K562 (cell line): ENCODE measurements around the gene AGAP3. TPM values are rescaled to one million over a fixed set of nuclear protein-coding genes. Genes with fewer than 3 reads are reported as not detected.

Source experiments
- ARNT ChIP-seq, 2 experiments: fragments of 450-650 bp; IDR thresholded peaks; 2 replicates each; pipeline ENCODE4 v1.6.1; 2016; ENCODE audit warnings: mild to moderate bottlenecking in 1 of 2
- BCL6 ChIP-seq: fragments of 250-450 bp; sonication (Bioruptor Pico); IDR thresholded peaks from 2 replicates; pipeline ENCODE4 v1.4.0; 2020
- BRD9 ChIP-seq: fragments of 450-650 bp; IDR thresholded peaks from 2 replicates; pipeline ENCODE4 v1.6.1; 2018; ENCODE audit warnings: low read depth; ENCODE audit not compliant: partially characterized antibody
- EGR1 ChIP-seq: fragments of 450-650 bp; conservative IDR thresholded peaks from 2 replicates; pipeline ENCODE4 v1.6.1; 2017; ENCODE audit warnings: mild to moderate bottlenecking
- ERF ChIP-seq: fragments of 450-650 bp; formaldehyde crosslinking; IDR thresholded peaks from 2 replicates; pipeline ENCODE4 v1.4.0; 2020; ENCODE audit warnings: mild to moderate bottlenecking, mixed read lengths
- HDGF ChIP-seq: fragments of 450-650 bp; IDR thresholded peaks from 2 replicates; pipeline ENCODE4 v1.6.1; 2016
- MCM7 ChIP-seq, 2 experiments: fragments of 450-650 bp; IDR thresholded peaks; 2 replicates each; pipeline ENCODE4 v1.6.1; 2016 to 2018
- OTX1 ChIP-seq: fragments of 450-650 bp; formaldehyde crosslinking; IDR thresholded peaks from 2 replicates; pipeline ENCODE4 v1.4.0; 2022; ENCODE audit warnings: mild to moderate bottlenecking
- POLR3A ChIP-seq: IDR thresholded peaks from 2 replicates; pipeline ENCODE4 v1.6.1; 2011; ENCODE audit warnings: borderline replicate concordance, mild to moderate bottlenecking, moderate library complexity; ENCODE audit not compliant: insufficient read length, insufficient read depth; ENCODE audit errors: extremely low read depth
- PREB ChIP-seq: sonication (generic); formaldehyde crosslinking; IDR thresholded peaks from 2 replicates; pipeline ENCODE4 v1.8.1; 2023; ENCODE audit warnings: mild to moderate bottlenecking, missing genetic modification reagents
- RBM17 ChIP-seq: fragments of 200-400 bp; formaldehyde crosslinking; IDR thresholded peaks from 2 replicates; pipeline ENCODE4 v1.6.1; 2017; ENCODE audit warnings: low read depth, mild to moderate bottlenecking, low read length, borderline replicate concordance
- SMARCA4 ChIP-seq: fragments of 450-650 bp; IDR thresholded peaks from 2 replicates; pipeline ENCODE4 v1.6.1; 2016
- TFAP4 ChIP-seq: sonication (generic); formaldehyde crosslinking; IDR thresholded peaks from 2 replicates; pipeline ENCODE4 v1.8.0; 2022; ENCODE audit warnings: missing genetic modification reagents, mild to moderate bottlenecking, moderate library complexity, borderline replicate concordance
- ZBTB33 ChIP-seq: sonication (generic); formaldehyde crosslinking; IDR thresholded peaks from 2 replicates; pipeline ENCODE4 v1.8.1; 2023; ENCODE audit warnings: mild to moderate bottlenecking, missing genetic modification reagents
- ZFP36 ChIP-seq: fragments of 150-350 bp; IDR thresholded peaks from 2 replicates; pipeline ENCODE4 v1.6.1; 2018; ENCODE audit warnings: low read length, low read depth; ENCODE audit not compliant: partially characterized antibody
- ZNF224 ChIP-seq: sonication (generic); formaldehyde crosslinking; IDR thresholded peaks from 2 replicates; pipeline ENCODE4 v1.8.0; 2022; ENCODE audit warnings: mild to moderate bottlenecking, missing genetic modification reagents
- ZNF431 ChIP-seq: sonication (generic); formaldehyde crosslinking; IDR thresholded peaks from 2 replicates; pipeline ENCODE4 v1.8.0; 2022; ENCODE audit warnings: mild to moderate bottlenecking, missing genetic modification reagents
- ZNF436 ChIP-seq: fragments of 250-450, 450-650 bp; sonication (Bioruptor Pico); formaldehyde crosslinking; IDR thresholded peaks from 2 replicates; pipeline ENCODE4 v1.7.0; 2020; ENCODE audit warnings: mild to moderate bottlenecking
- ZNF785 ChIP-seq: fragments of 250-450 bp; sonication (Bioruptor Pico); IDR thresholded peaks from 2 replicates; pipeline ENCODE4 v1.4.0; 2020; ENCODE audit warnings: mild to moderate bottlenecking
- polyA plus RNA-seq, 8 experiments: library from polyadenylated mRNA; depleted of rRNA in 4 of 8; stranded (reverse) in 5 of 8; unstranded in 3 of 8; fragments of >200 nt; fragmentation: Nextera tagmentation in 2 of 8; fragmentation: Illumina TruSeq in 1 of 8; extraction: Ambion mirVana in 2 of 8; extraction: Trizol in 1 of 8; gene quantifications; 2 replicates each; pipeline versions ENCODE4 v1.2.1 to v1.2.3, GENCODE V29; 2011 to 2014; ENCODE audit warnings: inconsistent platforms in 1 of 8, missing spikeins in 1 of 8
- total RNA-seq, 7 experiments: library from RNA; depleted of rRNA in 6 of 7; stranded (reverse); fragments of >200 nt in 6 of 7; fragmentation: Illumina TruSeq in 2 of 7; extraction: Trizol in 2 of 7; gene quantifications; 2 replicates each; pipeline versions ENCODE4 v1.2.1 to v1.2.3, GENCODE V29; 2011 to 2021; ENCODE audit warnings: low replicate concordance in 1 of 7
- TF ChIP-seq, protein P1 (sequence below): fragments of 250-450 bp; sonication (Bioruptor Pico); IDR thresholded peaks from 2 replicates; pipeline ENCODE4 v1.8.0; 2022; ENCODE audit warnings: inconsistent platforms
- TF ChIP-seq, protein P2 (sequence below): fragments of 250-450 bp; sonication (Bioruptor Pico); IDR thresholded peaks from 2 replicates; pipeline ENCODE4 v1.5.1; 2021; ENCODE audit warnings: mild to moderate bottlenecking

The AGAP3 gene
- total and polyA plus RNA-seq, 9 of the 15 experiments (the other 6 are each of a cell fraction or from before 2014, with no cell fraction given): 3.4 to 208 (median 62.2) TPM

DNA sequence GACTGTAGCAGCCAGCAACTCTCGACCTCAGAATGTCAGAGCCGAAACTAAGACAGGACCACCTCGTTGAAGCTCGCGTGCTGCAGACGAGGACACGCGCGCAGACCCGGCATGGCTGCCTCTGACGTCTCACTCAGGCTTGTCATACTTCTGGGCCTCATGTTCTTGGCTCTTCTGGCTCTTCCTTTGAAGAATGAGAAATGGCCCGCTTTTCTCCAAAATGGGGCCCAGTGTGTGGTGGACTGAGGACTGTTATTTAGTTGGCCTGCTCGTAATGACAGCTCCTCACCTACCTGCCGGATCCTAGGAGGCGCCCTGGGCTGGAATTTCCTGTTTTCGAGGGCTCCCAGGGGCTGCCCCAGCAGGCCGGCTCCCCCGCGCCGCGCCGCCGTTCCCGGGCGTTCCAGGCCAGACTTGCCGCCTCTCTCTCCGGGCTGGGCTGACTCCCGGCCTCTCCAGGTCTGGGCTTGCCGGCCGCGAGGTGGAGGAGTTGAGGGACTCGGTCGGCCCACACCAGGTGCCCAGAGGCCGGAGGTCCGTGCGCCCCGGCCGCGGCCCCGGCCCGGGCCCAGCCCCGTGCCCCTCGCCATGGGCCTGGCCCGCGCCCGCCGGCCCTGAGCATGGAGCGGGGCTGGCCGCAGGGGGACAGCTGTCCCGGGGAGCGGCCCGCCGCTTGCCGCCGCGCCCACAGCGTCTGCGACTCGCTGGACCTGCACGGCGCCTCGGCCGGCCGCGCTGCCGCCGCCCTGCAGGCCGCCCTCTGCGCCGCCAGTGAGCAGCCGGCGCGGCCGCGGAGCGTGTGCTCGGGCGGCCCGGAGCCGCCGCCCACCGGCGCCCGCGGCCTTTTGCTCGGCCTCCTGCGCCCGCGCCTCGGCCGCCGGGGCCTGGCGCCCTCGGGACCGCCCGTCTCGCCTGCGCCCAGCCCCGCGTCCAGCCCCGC, 28.1 kb downstream of the AGAP3 start (continued):
- TF ChIP-seq, protein P1, sequence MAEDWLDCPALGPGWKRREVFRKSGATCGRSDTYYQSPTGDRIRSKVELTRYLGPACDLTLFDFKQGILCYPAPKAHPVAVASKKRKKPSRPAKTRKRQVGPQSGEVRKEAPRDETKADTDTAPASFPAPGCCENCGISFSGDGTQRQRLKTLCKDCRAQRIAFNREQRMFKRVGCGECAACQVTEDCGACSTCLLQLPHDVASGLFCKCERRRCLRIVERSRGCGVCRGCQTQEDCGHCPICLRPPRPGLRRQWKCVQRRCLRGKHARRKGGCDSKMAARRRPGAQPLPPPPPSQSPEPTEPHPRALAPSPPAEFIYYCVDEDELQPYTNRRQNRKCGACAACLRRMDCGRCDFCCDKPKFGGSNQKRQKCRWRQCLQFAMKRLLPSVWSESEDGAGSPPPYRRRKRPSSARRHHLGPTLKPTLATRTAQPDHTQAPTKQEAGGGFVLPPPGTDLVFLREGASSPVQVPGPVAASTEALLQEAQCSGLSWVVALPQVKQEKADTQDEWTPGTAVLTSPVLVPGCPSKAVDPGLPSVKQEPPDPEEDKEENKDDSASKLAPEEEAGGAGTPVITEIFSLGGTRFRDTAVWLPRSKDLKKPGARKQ (CRISPR knock-in tag): peak; percentile 94
- TF ChIP-seq MCM7 (IDR thresholded peaks at IDR 0.05) (no peak), HDGF (no peak; the same call in 1 of the 2 replicates), BRD9 (no peak), OTX1 (CRISPR knock-in tag) (no peak), RBM17 (no peak), PREB (CRISPR knock-in tag) (no peak), ARNT (IDR thresholded peaks at IDR 0.05) (no peak), ERF (CRISPR knock-in tag) (peak; percentile 77; the same call in 1 of the 2 replicates), ZNF224 (CRISPR knock-in tag) (no peak), ZBTB33 (CRISPR knock-in tag) (peak; percentile 73), EGR1 (no peak), ZNF785 (CRISPR knock-in tag) (no peak), ZNF431 (CRISPR knock-in tag) (no peak), POLR3A (no peak), SMARCA4 (no peak), TFAP4 (CRISPR knock-in tag) (peak; percentile 41; the same call in 1 of the 2 replicates), ZNF436 (CRISPR knock-in tag) (no peak), BCL6 (CRISPR knock-in tag) (no peak), ZFP36 (no peak)
- TF ChIP-seq, protein P2, sequence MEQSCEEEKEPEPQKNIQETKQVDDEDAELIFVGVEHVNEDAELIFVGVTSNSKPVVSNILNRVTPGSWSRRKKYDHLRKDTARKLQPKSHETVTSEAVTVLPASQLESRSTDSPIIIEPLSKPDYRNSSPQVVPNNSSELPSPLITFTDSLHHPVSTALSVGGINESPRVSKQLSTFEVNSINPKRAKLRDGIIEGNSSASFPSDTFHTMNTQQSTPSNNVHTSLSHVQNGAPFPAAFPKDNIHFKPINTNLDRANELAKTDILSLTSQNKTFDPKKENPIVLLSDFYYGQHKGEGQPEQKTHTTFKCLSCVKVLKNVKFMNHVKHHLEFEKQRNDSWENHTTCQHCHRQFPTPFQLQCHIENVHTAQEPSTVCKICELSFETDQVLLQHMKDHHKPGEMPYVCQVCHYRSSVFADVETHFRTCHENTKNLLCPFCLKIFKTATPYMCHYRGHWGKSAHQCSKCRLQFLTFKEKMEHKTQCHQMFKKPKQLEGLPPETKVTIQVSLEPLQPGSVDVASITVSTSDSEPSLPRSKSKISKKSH (CRISPR knock-in tag): no peak
